ENCODE measurements around the gene TSHZ2. TPM values are rescaled to one million over a fixed set of nuclear protein-coding genes. Genes with fewer than 3 reads are reported as not detected.

Gene TSHZ2
- total and polyA plus RNA-seq, 2 donors (not counting 3 experiments of a cell fraction or from before 2014, with no cell fraction given), result not detected

GRCh38 chr20:53099856-53100255, 127.7 kb downstream of the TSHZ2 start:
- Histone ChIP-seq H3K27me3 (ENCODE audit: control insufficient read depth in 2 of 2, insufficient read depth in 2 of 2, low read length in 2 of 2) (no peaks in the 10 kb centered on the region), H3K9me3 (replicated peaks; ENCODE audit: control insufficient read depth, insufficient read depth, low read length) (no peaks in the 10 kb centered on the region), H3K9me1 (replicated peaks; ENCODE audit: control insufficient read depth, extremely low read depth, insufficient read depth, low read length) (no peaks in the 10 kb centered on the region), H4K20me1 (replicated peaks; ENCODE audit: control insufficient read depth, extremely low read depth, insufficient read depth, low read length) (no peaks in the 10 kb centered on the region), H3K27ac (ENCODE audit: insufficient read depth, low read depth, low read length) (no peak overlapping the region), H3K4me2 (ENCODE audit: insufficient read depth, low read length) (no peak overlapping the region), H3K79me2 (ENCODE audit: control insufficient read depth, insufficient read depth, low read length) (no peaks in the 10 kb centered on the region), H3K9ac (replicated peaks; ENCODE audit: extremely low read depth, insufficient read depth, low read length) (no peak overlapping the region), H3K4me3 (replicated peaks in 1 of 3; ENCODE audit: insufficient read depth in 1 of 3, low read depth in 1 of 3, low read length in 3 of 3) (no peak overlapping the region), H3K4me1 (ENCODE audit: control insufficient read depth, extremely low read depth, insufficient read depth, low read length) (no peaks in the 10 kb centered on the region), H2AFZ (ENCODE audit: low read depth, low read length) (no peak overlapping the region), H3K36me3 (ENCODE audit: control insufficient read depth in 2 of 2, extremely low read depth in 1 of 2, insufficient read depth in 2 of 2, low read length in 2 of 2) (no peaks in the 10 kb centered on the region)
- dilution Hi-C loops (cut with MboI; ENCODE audit: extremely low pct_ligation_motif_present, low sequenced_read_pairs) (no loop called here), intact Hi-C loops (cut with micrococcal nuclease) (no loop called here)
- ChIA-PET CTCF (no interaction called here), POLR2A (no interaction called here)
- TF ChIP-seq MAX (IDR thresholded peaks at IDR 0.05; ENCODE audit: insufficient read depth, insufficient read length) (no peak), MYC (IDR thresholded peaks at IDR 0.05; ENCODE audit: low read depth, low read length) (no peak), EZH2 (IDR thresholded peaks at IDR 0.05; ENCODE audit: borderline replicate concordance, low read depth, low read length, severe bottlenecking) (no peak), GATA2 (IDR thresholded peaks at IDR 0.05; ENCODE audit: insufficient read depth, insufficient read length, low read depth, low read length) (no peak), JUN (IDR thresholded peaks at IDR 0.05; ENCODE audit: borderline replicate concordance, insufficient read depth, insufficient read length, low read depth) (no peak)
- TF ChIP-seq, protein P1, sequence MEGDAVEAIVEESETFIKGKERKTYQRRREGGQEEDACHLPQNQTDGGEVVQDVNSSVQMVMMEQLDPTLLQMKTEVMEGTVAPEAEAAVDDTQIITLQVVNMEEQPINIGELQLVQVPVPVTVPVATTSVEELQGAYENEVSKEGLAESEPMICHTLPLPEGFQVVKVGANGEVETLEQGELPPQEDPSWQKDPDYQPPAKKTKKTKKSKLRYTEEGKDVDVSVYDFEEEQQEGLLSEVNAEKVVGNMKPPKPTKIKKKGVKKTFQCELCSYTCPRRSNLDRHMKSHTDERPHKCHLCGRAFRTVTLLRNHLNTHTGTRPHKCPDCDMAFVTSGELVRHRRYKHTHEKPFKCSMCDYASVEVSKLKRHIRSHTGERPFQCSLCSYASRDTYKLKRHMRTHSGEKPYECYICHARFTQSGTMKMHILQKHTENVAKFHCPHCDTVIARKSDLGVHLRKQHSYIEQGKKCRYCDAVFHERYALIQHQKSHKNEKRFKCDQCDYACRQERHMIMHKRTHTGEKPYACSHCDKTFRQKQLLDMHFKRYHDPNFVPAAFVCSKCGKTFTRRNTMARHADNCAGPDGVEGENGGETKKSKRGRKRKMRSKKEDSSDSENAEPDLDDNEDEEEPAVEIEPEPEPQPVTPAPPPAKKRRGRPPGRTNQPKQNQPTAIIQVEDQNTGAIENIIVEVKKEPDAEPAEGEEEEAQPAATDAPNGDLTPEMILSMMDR (IDR thresholded peaks at IDR 0.05; ENCODE audit: extremely low read depth in 1 of 2, insufficient read depth in 1 of 2, low read depth in 1 of 2, low read length in 2 of 2), result no peak
- FAIRE-seq (no peak), DNase-seq (ENCODE audit: low read depth, low spot score) (no peak)
- BruUV-seq (replicated peaks), result no TSS peak
